ENCODE data around the gene PDZK1IP1. TPM values are rescaled to one million over a fixed set of nuclear protein-coding genes. Genes with fewer than 3 reads are reported as not detected.

The PDZK1IP1 gene
- total RNA-seq, 4 donors from 2014 or later: 0.78 to 13.0 TPM; not detected in 2

GRCh38 chr1:47190857-47191256, 1.0 kb upstream of the PDZK1IP1 start:
- TF ChIP-seq POLR2A (IDR thresholded peaks at IDR 0.05) (no peak), POLR2AphosphoS5 (IDR thresholded peaks at IDR 0.05) (no peak), CTCF (IDR thresholded peaks at IDR 0.05) (no peak), EP300 (IDR thresholded peaks at IDR 0.05) (no peak)
- Histone ChIP-seq H3K4me3 (no peak overlapping the region), H3K27ac (peak overlapping the region in 1 of 4 donors; percentile 69), H3K9me3 (no peaks in the 10 kb centered on the region), H3K4me1 (peaks cover 0 to 29% (median 8%) of the 10 kb centered on the region in 3 donors), H3K36me3 (no peaks in the 10 kb centered on the region), H3K27me3 (peaks cover 12% of the 10 kb centered on the region)
- WGBS, 2 donors (ENCODE audit: low coverage in 1 of 2): no CpG with 5 or more reads among the region's 6 CpGs
- ATAC-seq: no peak

GRCh38 chr1:47190509-47190855, 646 bp upstream of the PDZK1IP1 start:
- no peak for ATAC-seq
- no peak overlapping the region for H3K4me3 ChIP-seq
- peaks cover 0 to 29% (median 8%) of the 10 kb centered on the region in 3 donors for H3K4me1 ChIP-seq
- no peaks in the 10 kb centered on the region for H3K36me3 ChIP-seq
- no peak for TF ChIP-seq POLR2AphosphoS5 (IDR thresholded peaks at IDR 0.05)
- no peak for TF ChIP-seq EP300 (IDR thresholded peaks at IDR 0.05)
- TF ChIP-seq POLR2A (IDR thresholded peaks at IDR 0.05): no peak
- no peak for TF ChIP-seq CTCF (IDR thresholded peaks at IDR 0.05)
- 25 to 71% methylated on average over 3 to 4 of the region's 5 CpGs for WGBS, 2 donors (ENCODE audit: low coverage in 1 of 2)
- H3K9me3 ChIP-seq: no peaks in the 10 kb centered on the region
- peak overlapping the region in 3 of 4 donors; percentile 15 to 69 (median 33) for H3K27ac ChIP-seq
- peaks cover 10% of the 10 kb centered on the region for H3K27me3 ChIP-seq

- Histone ChIP-seq H3K4me3 (no peak overlapping the region), H3K9me3 (no peaks in the 10 kb centered on the region), H3K36me3 (no peaks in the 10 kb centered on the region), H3K27me3 (peaks cover 7% of the 10 kb centered on the region), H3K27ac (peak overlapping the region in 2 of 4 donors; percentile 15 to 69), H3K4me1 (peaks cover 0 to 29% (median 8%) of the 10 kb centered on the region in 3 donors)
- ATAC-seq: no peak
- TF ChIP-seq POLR2A (IDR thresholded peaks at IDR 0.05) (no peak), CTCF (IDR thresholded peaks at IDR 0.05) (no peak), EP300 (IDR thresholded peaks at IDR 0.05) (no peak), POLR2AphosphoS5 (IDR thresholded peaks at IDR 0.05) (no peak)
- WGBS, 2 donors (ENCODE audit: low coverage in 1 of 2): 43 to 100% methylated on average over 1 of the region's 7 CpGs
Observed at GRCh38 chr1:47188791-47189785, 748 bp downstream of the PDZK1IP1 start.

- H3K27ac ChIP-seq: no peak overlapping the region
- H3K4me1 ChIP-seq: peaks cover 0 to 25% (median 8%) of the 10 kb centered on the region in 3 donors
- no peaks in the 10 kb centered on the region for H3K9me3 ChIP-seq
- peaks cover 19% of the 10 kb centered on the region for H3K27me3 ChIP-seq
- H3K4me3 ChIP-seq: no peak overlapping the region
- ATAC-seq: no peak
- TF ChIP-seq EP300 (IDR thresholded peaks at IDR 0.05) (no peak), CTCF (IDR thresholded peaks at IDR 0.05) (no peak), POLR2AphosphoS5 (IDR thresholded peaks at IDR 0.05) (no peak), POLR2A (IDR thresholded peaks at IDR 0.05) (no peak)
- no peaks in the 10 kb centered on the region for H3K36me3 ChIP-seq
- 85% methylated on average over 2 of the region's 2 CpGs; no CpG with 5 or more reads in 1 of the 2 donors for WGBS, 2 donors (ENCODE audit: low coverage in 1 of 2)
Observed at GRCh38 chr1:47187926-47188250, 1.9 kb downstream of the PDZK1IP1 start.

Data from gastroesophageal sphincter (tissue), 4 donors.